ENCODE results near the gene NUP98.

DNA sequence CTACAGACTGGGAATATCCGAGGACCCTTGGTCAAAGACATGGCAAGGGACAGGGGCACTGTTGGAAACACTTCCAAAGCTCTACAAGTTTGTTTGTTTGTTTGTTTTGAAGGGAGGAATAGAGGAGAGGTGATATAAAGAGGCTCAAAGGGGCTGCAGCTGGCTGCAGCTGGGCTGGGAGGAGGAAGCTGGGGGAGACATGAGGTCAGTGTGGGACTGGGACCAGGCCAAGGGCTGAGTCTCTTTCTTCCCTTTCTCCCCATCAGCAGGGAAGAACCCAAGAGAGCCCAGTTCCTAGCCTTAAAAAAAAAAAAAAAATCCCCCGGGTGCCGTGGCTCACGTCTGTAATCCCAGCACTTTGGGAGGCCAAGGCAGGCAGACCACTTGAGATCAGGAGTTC, 38.4 kb upstream of the NUP98 start:
- TF ChIP-seq, protein P1, sequence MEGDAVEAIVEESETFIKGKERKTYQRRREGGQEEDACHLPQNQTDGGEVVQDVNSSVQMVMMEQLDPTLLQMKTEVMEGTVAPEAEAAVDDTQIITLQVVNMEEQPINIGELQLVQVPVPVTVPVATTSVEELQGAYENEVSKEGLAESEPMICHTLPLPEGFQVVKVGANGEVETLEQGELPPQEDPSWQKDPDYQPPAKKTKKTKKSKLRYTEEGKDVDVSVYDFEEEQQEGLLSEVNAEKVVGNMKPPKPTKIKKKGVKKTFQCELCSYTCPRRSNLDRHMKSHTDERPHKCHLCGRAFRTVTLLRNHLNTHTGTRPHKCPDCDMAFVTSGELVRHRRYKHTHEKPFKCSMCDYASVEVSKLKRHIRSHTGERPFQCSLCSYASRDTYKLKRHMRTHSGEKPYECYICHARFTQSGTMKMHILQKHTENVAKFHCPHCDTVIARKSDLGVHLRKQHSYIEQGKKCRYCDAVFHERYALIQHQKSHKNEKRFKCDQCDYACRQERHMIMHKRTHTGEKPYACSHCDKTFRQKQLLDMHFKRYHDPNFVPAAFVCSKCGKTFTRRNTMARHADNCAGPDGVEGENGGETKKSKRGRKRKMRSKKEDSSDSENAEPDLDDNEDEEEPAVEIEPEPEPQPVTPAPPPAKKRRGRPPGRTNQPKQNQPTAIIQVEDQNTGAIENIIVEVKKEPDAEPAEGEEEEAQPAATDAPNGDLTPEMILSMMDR (IDR thresholded peaks at IDR 0.05): no peak
- no peak for TF ChIP-seq POLR2A (IDR thresholded peaks at IDR 0.05)

Data from right lobe of liver (tissue), 4 donors.